KMS-11 (cell line): ENCODE results near the gene ATP6V1B1.
A peak's percentile ranks its signal among the peaks of the same experiment; 100 is the strongest.

Source experiments
- H2AFZ ChIP-seq: fragments of 200-600 bp; sonication (generic); 2 replicates; pipeline ENCODE4 v1.6.1; 2016; ENCODE audit warnings: antibody characterized with exemption, mixed run types, low read depth
- H3K27ac ChIP-seq: fragments of 200-600 bp; sonication (generic); 2 replicates; pipeline ENCODE4 v1.6.1; 2016; ENCODE audit warnings: mild to moderate bottlenecking, mixed run types
- H3K27me3 ChIP-seq: fragments of 200-600 bp; sonication (generic); 2 replicates; pipeline ENCODE4 v1.6.1; 2017; ENCODE audit warnings: mild to moderate bottlenecking, low read depth, mixed run types, moderate library complexity; ENCODE audit not compliant: insufficient read depth
- H3K36me3 ChIP-seq: fragments of 200-600 bp; sonication (generic); 2 replicates; pipeline ENCODE4 v1.6.1; 2017; ENCODE audit warnings: mild to moderate bottlenecking, mixed run types; ENCODE audit not compliant: insufficient read depth
- H3K4me1 ChIP-seq: fragments of 200-600 bp; sonication (generic); 2 replicates; pipeline ENCODE4 v1.6.1; 2016; ENCODE audit warnings: mild to moderate bottlenecking, low read depth, mixed run types; ENCODE audit not compliant: poor library complexity, severe bottlenecking
- H3K4me2 ChIP-seq: fragments of 200-600 bp; sonication (generic); 2 replicates; pipeline ENCODE4 v1.7.0; 2016; ENCODE audit warnings: mild to moderate bottlenecking, mixed run types
- H3K4me3 ChIP-seq: fragments of 200-600 bp; sonication (generic); IDR thresholded peaks from 2 replicates; pipeline ENCODE4 v1.6.1; 2017; ENCODE audit warnings: low read depth, low read length, mixed read lengths; ENCODE audit not compliant: insufficient read depth
- H3K79me2 ChIP-seq: fragments of 200-600 bp; sonication (generic); 2 replicates; pipeline ENCODE4 v1.6.1; 2016; ENCODE audit warnings: low read depth, mixed run types; ENCODE audit not compliant: insufficient read depth
- H3K9ac ChIP-seq: fragments of 200-600 bp; sonication (generic); 2 replicates; pipeline ENCODE4 v1.6.1; 2016; ENCODE audit warnings: mild to moderate bottlenecking, mixed run types
- H4K20me1 ChIP-seq: fragments of 200-600 bp; sonication (generic); 2 replicates; pipeline ENCODE4 v1.6.1; 2016; ENCODE audit warnings: mild to moderate bottlenecking, mixed run types; ENCODE audit not compliant: insufficient read depth
- TF ChIP-seq, protein P1 (sequence below): fragments of 200-600 bp; sonication (generic); conservative IDR thresholded peaks from 2 replicates; pipeline ENCODE4 v1.6.1; 2017; ENCODE audit warnings: low read depth, mild to moderate bottlenecking, antibody characterized with exemption, low read length, moderate library complexity, mixed read lengths

ATP6V1B1 gene

GRCh38 chr2:70991142-70991541 lies 55.4 kb downstream of the ATP6V1B1 start:
- TF ChIP-seq, protein P1, sequence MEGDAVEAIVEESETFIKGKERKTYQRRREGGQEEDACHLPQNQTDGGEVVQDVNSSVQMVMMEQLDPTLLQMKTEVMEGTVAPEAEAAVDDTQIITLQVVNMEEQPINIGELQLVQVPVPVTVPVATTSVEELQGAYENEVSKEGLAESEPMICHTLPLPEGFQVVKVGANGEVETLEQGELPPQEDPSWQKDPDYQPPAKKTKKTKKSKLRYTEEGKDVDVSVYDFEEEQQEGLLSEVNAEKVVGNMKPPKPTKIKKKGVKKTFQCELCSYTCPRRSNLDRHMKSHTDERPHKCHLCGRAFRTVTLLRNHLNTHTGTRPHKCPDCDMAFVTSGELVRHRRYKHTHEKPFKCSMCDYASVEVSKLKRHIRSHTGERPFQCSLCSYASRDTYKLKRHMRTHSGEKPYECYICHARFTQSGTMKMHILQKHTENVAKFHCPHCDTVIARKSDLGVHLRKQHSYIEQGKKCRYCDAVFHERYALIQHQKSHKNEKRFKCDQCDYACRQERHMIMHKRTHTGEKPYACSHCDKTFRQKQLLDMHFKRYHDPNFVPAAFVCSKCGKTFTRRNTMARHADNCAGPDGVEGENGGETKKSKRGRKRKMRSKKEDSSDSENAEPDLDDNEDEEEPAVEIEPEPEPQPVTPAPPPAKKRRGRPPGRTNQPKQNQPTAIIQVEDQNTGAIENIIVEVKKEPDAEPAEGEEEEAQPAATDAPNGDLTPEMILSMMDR = no peak
- Histone ChIP-seq H3K9ac (no peak overlapping the region), H3K4me2 (no peak overlapping the region), H3K27me3 (no peaks in the 10 kb centered on the region), H3K36me3 (peaks cover 3% of the 10 kb centered on the region; the same call in 1 of the 2 replicates), H4K20me1 (no peaks in the 10 kb centered on the region), H3K79me2 (peaks cover 23% of the 10 kb centered on the region), H2AFZ (no peak overlapping the region), H3K27ac (no peak overlapping the region), H3K4me3 (no peak overlapping the region), H3K4me1 (peaks cover 19% of the 10 kb centered on the region)

- Histone ChIP-seq H3K9ac (no peak overlapping the region), H3K4me2 (no peak overlapping the region), H4K20me1 (no peaks in the 10 kb centered on the region), H3K4me1 (peaks cover 21% of the 10 kb centered on the region), H3K27me3 (no peaks in the 10 kb centered on the region), H3K36me3 (peaks cover 3% of the 10 kb centered on the region; the same call in 1 of the 2 replicates), H3K79me2 (peaks cover 23% of the 10 kb centered on the region), H3K4me3 (no peak overlapping the region), H2AFZ (no peak overlapping the region), H3K27ac (no peak overlapping the region)
- TF ChIP-seq, protein P1 = no peak
Measured at GRCh38 chr2:70991742-70992141, 56.0 kb downstream of the ATP6V1B1 start.

GRCh38 chr2:70992945-70993853 lies 57.5 kb downstream of the ATP6V1B1 start:
- H2AFZ ChIP-seq = no peak overlapping the region
- TF ChIP-seq, protein P1 = no peak
- peaks cover 23% of the 10 kb centered on the region for H3K79me2 ChIP-seq
- H3K4me1 ChIP-seq = peaks cover 21% of the 10 kb centered on the region
- peak overlapping the region; percentile 79 for H3K4me2 ChIP-seq
- H3K36me3 ChIP-seq = peaks cover 3% of the 10 kb centered on the region; the same call in 1 of the 2 replicates
- H3K27ac ChIP-seq = no peak overlapping the region
- peak overlapping the region; percentile 81 for H3K4me3 ChIP-seq
- no peaks in the 10 kb centered on the region for H3K27me3 ChIP-seq
- H4K20me1 ChIP-seq = no peaks in the 10 kb centered on the region
- H3K9ac ChIP-seq = peak overlapping the region; percentile 80; the same call in 1 of the 2 replicates

GRCh38 chr2:70994009-70994698 lies 58.5 kb downstream of the ATP6V1B1 start:
- Histone ChIP-seq H3K27ac (peak overlapping the region; percentile 23; the same call in 1 of the 2 replicates), H4K20me1 (no peaks in the 10 kb centered on the region), H2AFZ (peak overlapping the region; percentile 67), H3K4me1 (peaks cover 21% of the 10 kb centered on the region), H3K27me3 (no peaks in the 10 kb centered on the region), H3K4me3 (peak overlapping the region; percentile 81), H3K9ac (peak overlapping the region; percentile 80), H3K36me3 (peaks cover 3% of the 10 kb centered on the region; the same call in 1 of the 2 replicates), H3K79me2 (peaks cover 23% of the 10 kb centered on the region), H3K4me2 (peak overlapping the region; percentile 79)
- TF ChIP-seq, protein P1 = no peak
